ENCODE data around the gene XRCC2. TPM values are rescaled to one million over a fixed set of nuclear protein-coding genes. Genes with fewer than 3 reads are reported as not detected.
"Not testable (repeated sequence)": the region's sequence is repeated elsewhere in the genome, so short reads cannot be mapped to it uniquely, and the experiment has no call there.

XRCC2 gene
- 8.4 TPM for polyA plus RNA-seq (2012; ENCODE audit: missing spikeins)

GRCh38 chr7:152675759-152676636 lies at the start of gene XRCC2:
Gene XRCC2 (minus strand): TSS chr7:152676141. CDS start chr7:152676079, 62 bp downstream.
- TF ChIP-seq POLR2A (IDR thresholded peaks at IDR 0.05; ENCODE audit: low read depth, low read length): peak; percentile 86; the same call in 1 of the 2 replicates
- peak; percentile 81 for TF ChIP-seq POLR2AphosphoS5 (IDR thresholded peaks at IDR 0.05; ENCODE audit: low read depth, low read length)
- TF ChIP-seq TAF1 (IDR thresholded peaks at IDR 0.05; ENCODE audit: borderline replicate concordance, low read depth, low read length): no peak; the same call in 1 of the 2 replicates
- DNase-seq (ENCODE audit: insufficient read length) (peak; percentile 94), FAIRE-seq (peak; percentile 97)

- FAIRE-seq: no peak
- TF ChIP-seq TAF1 (IDR thresholded peaks at IDR 0.05; ENCODE audit: borderline replicate concordance, low read depth, low read length) (no peak), POLR2A (IDR thresholded peaks at IDR 0.05; ENCODE audit: low read depth, low read length) (no peak), POLR2AphosphoS5 (IDR thresholded peaks at IDR 0.05; ENCODE audit: low read depth, low read length) (no peak)
Observed at GRCh38 chr7:152723364-152723763, 47.4 kb upstream of the XRCC2 start.

GRCh38 chr7:152712412-152713042 lies 36.6 kb upstream of the XRCC2 start:
- not testable (repeated sequence) for FAIRE-seq; DNase-seq (ENCODE audit: insufficient read length)

More at GRCh38 chr7:152723364-152723763, 47.4 kb upstream of the XRCC2 start:
- DNase-seq (ENCODE audit: insufficient read length): no peak

GRCh38 chr7:152711444-152711944 lies 35.6 kb upstream of the XRCC2 start:
- no peak for DNase-seq (ENCODE audit: insufficient read length)
- FAIRE-seq: no peak
- TF ChIP-seq TAF1 (IDR thresholded peaks at IDR 0.05; ENCODE audit: borderline replicate concordance, low read depth, low read length) (no peak), POLR2A (IDR thresholded peaks at IDR 0.05; ENCODE audit: low read depth, low read length) (no peak), POLR2AphosphoS5 (IDR thresholded peaks at IDR 0.05; ENCODE audit: low read depth, low read length) (no peak)

GRCh38 chr7:152710153-152710442 lies 34.2 kb upstream of the XRCC2 start:
- no peak for FAIRE-seq
- DNase-seq (ENCODE audit: insufficient read length): no peak
- TF ChIP-seq TAF1 (IDR thresholded peaks at IDR 0.05; ENCODE audit: borderline replicate concordance, low read depth, low read length) (no peak), POLR2A (IDR thresholded peaks at IDR 0.05; ENCODE audit: low read depth, low read length) (no peak), POLR2AphosphoS5 (IDR thresholded peaks at IDR 0.05; ENCODE audit: low read depth, low read length) (no peak)

- DNase-seq (ENCODE audit: insufficient read length): no peak
- FAIRE-seq: no peak
- TF ChIP-seq TAF1 (IDR thresholded peaks at IDR 0.05; ENCODE audit: borderline replicate concordance, low read depth, low read length) (no peak), POLR2A (IDR thresholded peaks at IDR 0.05; ENCODE audit: low read depth, low read length) (no peak), POLR2AphosphoS5 (IDR thresholded peaks at IDR 0.05; ENCODE audit: low read depth, low read length) (no peak)
Observed at GRCh38 chr7:152709287-152710152, 33.6 kb upstream of the XRCC2 start.

GRCh38 chr7:152704796-152705384 lies 28.9 kb upstream of the XRCC2 start:
- TF ChIP-seq POLR2AphosphoS5 (IDR thresholded peaks at IDR 0.05; ENCODE audit: low read depth, low read length) (no peak), POLR2A (IDR thresholded peaks at IDR 0.05; ENCODE audit: low read depth, low read length) (no peak), TAF1 (IDR thresholded peaks at IDR 0.05; ENCODE audit: borderline replicate concordance, low read depth, low read length) (no peak)
- DNase-seq (ENCODE audit: insufficient read length) (no peak), FAIRE-seq (no peak)

- FAIRE-seq (no peak), DNase-seq (ENCODE audit: insufficient read length) (no peak)
- no peak for TF ChIP-seq POLR2AphosphoS5 (IDR thresholded peaks at IDR 0.05; ENCODE audit: low read depth, low read length)
- no peak for TF ChIP-seq TAF1 (IDR thresholded peaks at IDR 0.05; ENCODE audit: borderline replicate concordance, low read depth, low read length)
- no peak for TF ChIP-seq POLR2A (IDR thresholded peaks at IDR 0.05; ENCODE audit: low read depth, low read length)
Observed at GRCh38 chr7:152699079-152699478, 23.1 kb upstream of the XRCC2 start.

GRCh38 chr7:152697268-152697974 lies 21.5 kb upstream of the XRCC2 start:
- DNase-seq (ENCODE audit: insufficient read length); FAIRE-seq: not testable (repeated sequence)

GRCh38 chr7:152692196-152692595 lies 16.3 kb upstream of the XRCC2 start:
- FAIRE-seq; DNase-seq (ENCODE audit: insufficient read length): not testable (repeated sequence)

- DNase-seq (ENCODE audit: insufficient read length) (no peak), FAIRE-seq (no peak)
- TF ChIP-seq POLR2A (IDR thresholded peaks at IDR 0.05; ENCODE audit: low read depth, low read length) (no peak), POLR2AphosphoS5 (IDR thresholded peaks at IDR 0.05; ENCODE audit: low read depth, low read length) (no peak), TAF1 (IDR thresholded peaks at IDR 0.05; ENCODE audit: borderline replicate concordance, low read depth, low read length) (no peak)
Observed at GRCh38 chr7:152683297-152683696, 7.4 kb upstream of the XRCC2 start.
